Prostate gland (tissue), 2 donors: ENCODE measurements around the gene UBXN7.

ENCODE experiments used
- POLR2A ChIP-seq: fragments of 450-650 bp; IDR thresholded peaks from one replicate; pipeline ENCODE4 v1.6.1; 2016; ENCODE audit warnings: antibody characterized with exemption, mild to moderate bottlenecking
- TF ChIP-seq, protein P1 (sequence below), 4 experiments: fragments of 200-600 bp in 2 of 4; fragments of 450-650 bp in 2 of 4; sonication (generic) in 2 of 4; IDR thresholded peaks; 1 replicate in 3 of 4; 2 replicates in 1 of 4; pipeline ENCODE4 v1.5.1; 2016 to 2019; ENCODE audit warnings: antibody characterized with exemption in 4 of 4, mild to moderate bottlenecking in 2 of 4, moderate library complexity in 2 of 4

DNA sequence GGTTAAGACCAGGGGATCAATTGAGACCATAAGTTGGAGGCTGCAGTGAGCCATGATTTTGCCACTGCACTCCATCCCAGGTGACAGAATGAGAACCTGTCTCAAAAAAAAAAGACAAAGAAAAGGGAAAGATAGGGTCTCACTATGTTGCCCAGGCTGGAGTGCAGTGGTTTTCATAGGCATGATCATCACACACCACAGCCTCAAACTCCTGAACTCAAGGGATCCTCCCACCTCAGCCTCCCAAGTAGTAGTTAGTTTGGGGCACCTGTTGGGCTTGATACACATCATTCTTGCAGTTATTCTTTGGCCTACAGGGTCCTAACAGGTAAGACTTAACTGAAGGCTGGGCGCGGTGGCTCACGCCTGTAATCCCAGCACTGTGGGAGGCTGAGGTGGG, 42.1 kb downstream of the UBXN7 start:
- TF ChIP-seq, protein P1, sequence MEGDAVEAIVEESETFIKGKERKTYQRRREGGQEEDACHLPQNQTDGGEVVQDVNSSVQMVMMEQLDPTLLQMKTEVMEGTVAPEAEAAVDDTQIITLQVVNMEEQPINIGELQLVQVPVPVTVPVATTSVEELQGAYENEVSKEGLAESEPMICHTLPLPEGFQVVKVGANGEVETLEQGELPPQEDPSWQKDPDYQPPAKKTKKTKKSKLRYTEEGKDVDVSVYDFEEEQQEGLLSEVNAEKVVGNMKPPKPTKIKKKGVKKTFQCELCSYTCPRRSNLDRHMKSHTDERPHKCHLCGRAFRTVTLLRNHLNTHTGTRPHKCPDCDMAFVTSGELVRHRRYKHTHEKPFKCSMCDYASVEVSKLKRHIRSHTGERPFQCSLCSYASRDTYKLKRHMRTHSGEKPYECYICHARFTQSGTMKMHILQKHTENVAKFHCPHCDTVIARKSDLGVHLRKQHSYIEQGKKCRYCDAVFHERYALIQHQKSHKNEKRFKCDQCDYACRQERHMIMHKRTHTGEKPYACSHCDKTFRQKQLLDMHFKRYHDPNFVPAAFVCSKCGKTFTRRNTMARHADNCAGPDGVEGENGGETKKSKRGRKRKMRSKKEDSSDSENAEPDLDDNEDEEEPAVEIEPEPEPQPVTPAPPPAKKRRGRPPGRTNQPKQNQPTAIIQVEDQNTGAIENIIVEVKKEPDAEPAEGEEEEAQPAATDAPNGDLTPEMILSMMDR (IDR thresholded peaks at IDR 0.05): no peak
- no peak for TF ChIP-seq POLR2A
